Testis (tissue), 3 donors: ENCODE measurements around the gene THAP3. TPM values are rescaled to one million over a fixed set of nuclear protein-coding genes. Genes with fewer than 3 reads are reported as not detected.
A peak's percentile ranks its signal among the peaks of the same experiment; 100 is the strongest.

Experiments
- DNase-seq: peaks from one replicate; pipeline ENCODE4 v3.0.0-alpha.2; 2019
- H3K27ac ChIP-seq, 2 donors: fragments of 200-600 bp; sonication (generic); one replicate each; pipeline ENCODE4 v1.5.1; 2019
- H3K27me3 ChIP-seq: fragments of 200-600 bp; sonication (generic); one replicate; pipeline ENCODE4 v1.5.1; 2019
- H3K36me3 ChIP-seq: fragments of 200-600 bp; sonication (generic); one replicate; pipeline ENCODE4 v1.5.1; 2017; ENCODE audit warnings: low read depth; ENCODE audit errors: missing control alignments
- H3K4me1 ChIP-seq: fragments of 200-600 bp; sonication (generic); one replicate; pipeline ENCODE4 v1.5.1; 2019
- H3K4me3 ChIP-seq, 2 donors: fragments of 200-600 bp; sonication (generic); one replicate each; pipeline ENCODE4 v1.5.1; 2017 to 2019
- H3K9me3 ChIP-seq: fragments of 200-600 bp; sonication (generic); one replicate; pipeline ENCODE4 v1.5.1; 2017
- CTCF ChIP-seq, 3 experiments: fragments of 450-650 bp in 2 of 3; fragments of 200-600 bp in 1 of 3; sonication (generic) in 1 of 3; IDR thresholded peaks; one replicate each; pipeline ENCODE4 v1.5.1; 2016 to 2019; ENCODE audit warnings: antibody characterized with exemption in 3 of 3, mild to moderate bottlenecking in 2 of 3, moderate library complexity in 1 of 3
- POLR2A ChIP-seq: fragments of 450-650 bp; IDR thresholded peaks from one replicate; pipeline ENCODE4 v1.6.1; 2017; ENCODE audit warnings: antibody characterized with exemption, mild to moderate bottlenecking, moderate library complexity
- WGBS, 2 donors: methylation state at CpG; one replicate each; pipeline ENCODE4 v1.1.5; 2018; 5-methylcytosine and 5-hydroxymethylcytosine counted together
- intact Hi-C: fragments of 100-400 bp; cut with DNase I; formaldehyde crosslinking; loops from one replicate; pipeline ENCODE4 v1.15.1; 2023; ENCODE audit warnings: low total_unique reads
- polyA plus RNA-seq: library from polyadenylated mRNA; stranded (reverse); fragments of 350-450 nt; fragmentation: Illumina TruSeq; extraction: RNeasy Lipid Tissue Mini Kit (QIAGEN cat#74804); gene quantifications from one replicate; pipeline ENCODE4 v1.2.3, GENCODE V29; 2014; ENCODE audit warnings: low read depth, low replicate concordance; ENCODE audit not compliant: insufficient read depth
- total RNA-seq, 2 donors: library from RNA; depleted of rRNA; stranded (reverse); fragments of >200 nt; gene quantifications; one replicate each; pipeline ENCODE4 v1.2.3, GENCODE V29; 2016

Gene THAP3
- total and polyA plus RNA-seq, 3 donors from 2014 or later: 28.7 to 41.9 (median 38.6) TPM

DNA sequence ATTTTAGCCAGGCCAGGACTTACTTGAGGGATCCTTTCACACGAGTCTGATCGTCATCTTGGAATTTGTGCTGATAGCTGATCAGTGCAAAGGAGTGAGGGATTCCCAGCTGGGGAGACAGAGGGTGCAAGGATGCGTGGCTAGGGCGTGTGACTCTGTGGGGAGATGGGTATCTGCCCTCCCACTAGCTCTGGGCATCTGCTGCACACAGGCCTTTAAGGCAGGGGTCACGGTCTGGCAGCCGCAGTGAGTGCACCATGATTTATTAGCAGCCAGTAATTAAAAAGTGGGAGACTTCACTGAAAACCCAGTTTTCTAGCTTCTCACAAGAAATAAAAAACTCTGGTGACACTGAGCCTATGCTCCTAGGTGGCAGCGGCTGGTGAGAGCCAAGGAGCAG, 20.4 kb downstream of the THAP3 start:
- TF ChIP-seq CTCF (IDR thresholded peaks at IDR 0.05) (no peak), POLR2A (no peak)
- intact Hi-C loops: no loop called here
- H3K27me3 ChIP-seq: no peaks in the 10 kb centered on the region
- no peak for DNase-seq
- H3K4me1 ChIP-seq: no peaks in the 10 kb centered on the region
- WGBS, 2 donors: 88 to 96% methylated on average over 7 of the region's 7 CpGs
- no peaks in the 10 kb centered on the region for H3K36me3 ChIP-seq
- H3K9me3 ChIP-seq: no peaks in the 10 kb centered on the region
- no peak overlapping the region for H3K27ac ChIP-seq
- H3K4me3 ChIP-seq: no peak overlapping the region

DNA sequence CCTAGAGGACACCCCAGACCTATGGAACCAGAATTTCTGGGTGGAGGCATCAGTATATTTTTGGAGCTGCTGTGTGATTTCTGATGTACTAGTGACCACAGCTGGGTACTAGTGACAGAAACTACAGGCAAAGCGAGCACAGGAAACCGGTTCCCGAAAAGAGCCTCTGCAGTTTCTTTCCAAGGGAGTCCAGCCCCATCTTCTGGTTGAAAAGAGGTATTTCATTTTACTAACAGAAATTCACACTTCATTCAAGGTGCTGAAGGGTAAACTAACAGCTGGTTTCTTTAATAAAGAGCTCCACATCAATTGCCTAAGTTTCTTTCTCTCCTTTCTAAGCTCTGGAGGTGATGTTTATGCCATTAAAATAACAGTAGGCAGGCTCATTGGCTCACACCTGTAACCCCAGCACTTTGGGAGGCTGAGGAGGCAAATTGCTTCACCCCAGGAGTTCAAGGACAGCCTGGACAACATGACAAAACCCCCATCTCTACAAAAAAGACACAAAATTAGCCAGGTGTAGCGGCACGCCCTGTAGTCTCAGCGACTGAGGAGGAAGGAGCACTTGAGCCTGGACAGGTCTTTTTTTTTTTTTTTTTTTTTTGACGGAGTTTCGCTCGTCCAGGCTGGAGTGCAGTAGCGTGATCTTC, 22.0 kb downstream of the THAP3 start:
- Histone ChIP-seq H3K27me3 (no peaks in the 10 kb centered on the region), H3K4me1 (peaks cover 7% of the 10 kb centered on the region), H3K9me3 (no peaks in the 10 kb centered on the region), H3K36me3 (no peaks in the 10 kb centered on the region), H3K4me3 (no peak overlapping the region), H3K27ac (no peak overlapping the region)
- WGBS, 2 donors: 52 to 67% methylated on average over 10 of the region's 10 CpGs
- peak; percentile 28 for DNase-seq
- intact Hi-C loops: no loop called here
- TF ChIP-seq POLR2A (no peak), CTCF (IDR thresholded peaks at IDR 0.05) (peak; percentile 47 to 68 (median 63))

- Histone ChIP-seq H3K4me1 (peaks cover 11% of the 10 kb centered on the region), H3K9me3 (no peaks in the 10 kb centered on the region), H3K4me3 (no peak overlapping the region), H3K27ac (no peak overlapping the region), H3K36me3 (no peaks in the 10 kb centered on the region), H3K27me3 (no peaks in the 10 kb centered on the region)
- no peak for TF ChIP-seq POLR2A
- intact Hi-C loops: no loop called here
- WGBS, 2 donors: 84 to 91% methylated on average over 6 of the region's 6 CpGs
- DNase-seq: no peak
These were observed 23.9 kb downstream of the THAP3 start for GRCh38 chr1:6648556-6648955.

- H3K36me3 ChIP-seq: no peaks in the 10 kb centered on the region
- no peaks in the 10 kb centered on the region for H3K27me3 ChIP-seq
- H3K27ac ChIP-seq: no peak overlapping the region
- intact Hi-C loops: no loop called here
- H3K9me3 ChIP-seq: no peaks in the 10 kb centered on the region
- WGBS, 2 donors: 58 to 88% methylated on average over 14 to 17 of the region's 17 CpGs
- no peak for DNase-seq
- TF ChIP-seq POLR2A: no peak
- TF ChIP-seq CTCF (IDR thresholded peaks at IDR 0.05): no peak
- no peak overlapping the region for H3K4me3 ChIP-seq
- peaks cover 11% of the 10 kb centered on the region for H3K4me1 ChIP-seq
These were observed 27.2 kb downstream of the THAP3 start for GRCh38 chr1:6651909-6652308.

DNA sequence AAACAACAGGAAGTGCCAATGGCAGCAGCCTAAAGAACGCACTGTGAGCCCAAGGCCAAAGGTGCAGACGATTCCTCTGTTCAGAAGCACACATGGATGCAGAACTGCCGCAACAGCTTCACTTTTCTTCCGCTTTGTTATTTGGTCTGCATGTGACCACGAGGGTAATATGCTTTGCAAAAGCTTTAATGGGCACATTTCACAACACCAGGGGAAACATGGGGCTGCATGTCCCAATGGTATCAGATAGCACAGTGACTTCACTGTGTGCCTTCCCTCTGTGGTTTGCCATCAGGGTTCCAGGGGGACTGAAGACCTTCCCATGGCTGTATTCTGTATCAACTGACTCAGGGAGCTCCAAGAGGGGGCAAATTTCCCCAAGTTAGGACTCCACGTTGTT, 28.3 kb downstream of the THAP3 start:
- H3K4me1 ChIP-seq: peaks cover 11% of the 10 kb centered on the region
- intact Hi-C loops: no loop called here
- H3K4me3 ChIP-seq: no peak overlapping the region
- H3K27me3 ChIP-seq: no peaks in the 10 kb centered on the region
- no peak for TF ChIP-seq POLR2A
- TF ChIP-seq CTCF (IDR thresholded peaks at IDR 0.05): no peak
- H3K36me3 ChIP-seq: no peaks in the 10 kb centered on the region
- H3K9me3 ChIP-seq: no peaks in the 10 kb centered on the region
- no peak overlapping the region for H3K27ac ChIP-seq
- 76 to 77% methylated on average over 6 of the region's 6 CpGs for WGBS, 2 donors
- DNase-seq: no peak
